COR-L47 (cell line): ENCODE results near the gene LPP.

Experiments used
- DNase-seq: peaks from one replicate; lab custom pipeline; 2025; lab: John Stamatoyannopoulos, UW

LPP gene

DNA sequence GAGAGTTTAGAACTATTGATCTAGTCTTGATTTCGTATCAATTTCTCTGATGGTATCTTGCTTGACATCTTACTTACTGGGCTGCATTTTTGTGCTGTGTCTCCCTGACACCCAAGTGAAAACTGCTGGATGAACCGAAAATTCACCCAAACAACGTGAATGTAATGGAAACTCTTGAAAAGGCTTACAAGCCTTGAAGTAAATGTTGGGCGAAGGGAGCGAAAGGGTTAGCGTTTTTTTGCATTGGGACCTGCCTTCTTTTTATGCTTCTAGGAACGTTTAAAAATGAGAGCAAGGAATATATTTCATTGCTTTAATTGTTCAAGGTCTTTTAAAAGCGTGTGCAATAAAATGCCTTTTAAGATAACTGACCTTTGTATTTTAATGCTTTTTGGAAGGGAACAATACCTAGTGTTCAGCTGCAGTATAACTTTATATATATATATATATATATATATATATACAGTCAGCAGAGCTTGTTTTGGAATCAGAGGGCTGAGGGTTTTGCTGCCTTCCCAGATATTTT is 94.1 kb downstream of the LPP start:
- no peak for DNase-seq

DNA sequence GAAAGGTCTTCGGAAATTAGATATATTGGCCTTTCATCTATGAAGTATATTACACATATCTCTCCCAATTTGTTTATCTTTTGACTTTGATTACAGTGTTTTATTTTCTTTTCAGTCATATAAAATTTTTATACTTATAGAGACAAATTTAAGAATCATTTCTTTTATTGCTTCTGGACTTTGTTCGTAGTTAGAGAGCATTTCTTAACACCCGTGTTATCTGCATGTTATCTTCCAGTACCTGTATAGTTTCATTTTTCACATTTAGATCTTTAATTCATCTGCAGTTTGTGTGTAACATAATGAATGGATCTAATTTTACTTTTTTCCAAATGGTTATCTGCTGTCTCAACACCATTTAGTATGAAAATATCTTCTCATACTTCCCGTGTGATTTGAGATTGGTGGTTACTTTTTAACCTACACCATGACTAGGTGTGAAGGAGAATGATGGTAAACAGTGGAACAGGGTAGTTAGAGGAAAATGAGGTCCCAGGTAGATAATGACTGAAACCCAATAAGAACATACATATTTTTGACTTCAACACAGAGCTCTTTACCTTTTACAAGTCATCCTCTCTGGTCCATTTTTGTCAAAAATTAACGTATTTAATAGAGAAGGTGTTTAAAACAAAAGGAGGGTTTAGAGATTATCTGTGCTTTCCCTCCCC is 99.3 kb downstream of the LPP start:
- DNase-seq: no peak

DNA sequence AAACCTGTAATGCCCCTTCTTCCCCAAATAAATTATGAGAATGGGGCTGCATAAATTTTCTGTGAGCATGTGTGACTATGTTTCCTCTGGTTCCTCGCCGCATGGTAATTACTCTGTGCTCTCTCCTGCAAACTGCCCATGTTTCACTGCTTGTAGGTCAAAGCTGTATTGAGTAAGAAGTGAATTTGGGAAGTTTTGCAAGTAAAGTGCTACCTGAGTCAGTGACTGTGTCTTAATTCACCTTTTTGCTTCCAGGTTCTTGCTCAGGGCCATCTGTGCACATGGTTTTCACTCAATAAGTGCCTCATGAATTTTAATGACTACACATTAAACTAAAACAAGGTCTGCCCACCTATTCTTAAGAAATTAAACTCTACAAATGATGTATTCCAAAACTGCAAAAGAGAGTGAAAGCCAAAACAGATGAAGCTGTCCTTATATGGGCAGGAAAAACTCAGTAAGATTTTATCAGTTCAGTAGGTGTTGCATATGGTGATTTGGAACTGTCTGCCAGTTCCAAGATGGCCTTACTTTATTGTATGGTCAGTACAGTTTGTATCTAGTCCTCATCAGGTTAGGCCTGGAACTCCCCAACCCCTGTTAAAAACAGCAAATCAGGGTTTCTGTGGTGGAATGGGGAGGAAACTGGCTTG is 100.0 kb downstream of the LPP start:
- DNase-seq: no peak

DNA sequence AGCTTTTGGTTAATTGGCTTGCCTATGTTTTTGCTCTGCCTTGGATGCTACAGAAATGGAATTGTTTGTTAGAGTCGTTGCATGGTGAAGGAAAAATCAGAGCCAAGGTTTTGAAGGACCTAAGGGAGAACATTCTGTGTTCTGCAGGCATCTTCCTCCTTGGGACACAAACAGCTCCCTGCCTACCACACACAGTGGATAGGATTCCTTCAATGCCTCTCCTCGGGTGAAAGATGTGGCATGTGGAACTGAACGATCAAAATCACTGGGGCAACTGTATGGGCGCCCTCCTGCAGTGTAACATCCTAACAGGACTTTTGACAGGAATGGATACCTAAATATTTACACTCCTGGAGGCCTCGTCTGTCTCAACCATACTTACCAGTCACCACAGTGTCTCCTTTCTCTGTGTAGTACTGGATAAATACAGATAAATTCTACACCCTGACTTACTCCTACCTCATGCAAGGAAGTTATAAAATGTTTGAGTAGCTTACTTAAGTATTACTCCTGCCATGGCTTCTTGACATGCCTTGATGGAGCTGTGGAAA is 100.6 kb downstream of the LPP start:
- DNase-seq: no peak

DNA sequence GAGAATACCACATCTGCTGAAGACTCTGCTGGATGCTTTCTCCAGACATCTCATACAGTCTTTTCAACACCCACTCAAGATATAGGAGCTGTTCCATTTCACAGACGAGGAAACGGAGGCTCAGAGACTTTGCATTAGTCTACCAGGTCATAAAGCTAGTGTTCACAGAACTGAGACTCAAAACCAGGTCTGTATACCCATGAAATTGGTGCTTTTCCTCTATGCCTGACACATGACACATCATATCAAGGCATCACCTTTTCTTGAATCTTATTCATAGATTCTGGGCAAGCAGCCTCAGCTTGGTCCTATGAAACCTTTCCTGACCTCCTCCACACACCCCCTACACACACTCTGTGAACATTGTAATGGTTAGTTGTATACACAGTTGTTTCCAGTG is 101.2 kb downstream of the LPP start:
- DNase-seq: no peak

DNA sequence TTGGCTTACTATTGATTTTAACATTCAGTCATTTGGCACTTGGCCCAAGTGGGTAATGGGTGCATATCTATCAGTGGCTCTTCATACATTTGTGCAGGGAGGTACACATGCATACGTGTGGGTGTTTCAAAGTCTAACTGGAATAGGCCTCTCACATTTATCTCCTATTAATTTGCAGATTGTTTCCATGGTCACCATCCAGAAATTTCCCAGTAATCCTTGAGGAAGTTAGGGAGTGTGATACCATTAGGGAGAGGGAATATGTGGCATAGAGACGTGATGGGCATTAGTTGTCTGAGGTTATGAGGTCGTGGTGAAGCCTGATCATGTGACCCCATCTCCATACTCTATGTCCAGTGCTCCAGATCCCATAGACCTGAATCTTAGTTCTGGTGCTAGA is 102.8 kb downstream of the LPP start:
- DNase-seq: no peak

DNA sequence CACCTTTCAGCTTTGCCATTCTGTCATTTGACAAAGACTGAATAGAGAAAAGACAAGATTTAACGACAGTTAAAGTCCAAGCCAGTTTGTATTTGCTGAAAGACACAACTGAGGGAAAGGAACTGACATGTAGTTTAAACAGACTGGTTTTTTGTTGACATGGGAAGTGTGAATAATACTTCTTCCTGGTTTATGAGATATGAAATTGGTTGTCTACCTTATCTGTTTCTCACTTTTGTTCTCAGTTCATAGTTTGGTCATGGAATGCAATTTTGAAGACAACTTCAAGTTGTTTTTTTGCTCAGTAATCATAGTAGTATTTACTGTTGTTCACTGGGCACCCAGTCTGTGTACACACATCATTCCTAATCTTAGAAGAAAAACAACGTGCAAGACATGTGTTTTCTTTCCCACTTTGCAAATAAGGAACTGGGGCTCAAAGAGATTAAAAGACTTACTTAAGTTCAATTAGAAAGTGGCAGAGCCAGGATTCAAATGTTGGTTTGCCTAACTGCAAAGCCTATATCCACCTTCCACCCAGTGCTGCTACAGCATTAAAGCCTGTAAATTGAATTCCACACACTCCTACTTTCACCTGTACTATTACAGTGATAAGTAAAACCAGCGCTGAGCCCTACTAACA is 103.5 kb downstream of the LPP start:
- no peak for DNase-seq

DNA sequence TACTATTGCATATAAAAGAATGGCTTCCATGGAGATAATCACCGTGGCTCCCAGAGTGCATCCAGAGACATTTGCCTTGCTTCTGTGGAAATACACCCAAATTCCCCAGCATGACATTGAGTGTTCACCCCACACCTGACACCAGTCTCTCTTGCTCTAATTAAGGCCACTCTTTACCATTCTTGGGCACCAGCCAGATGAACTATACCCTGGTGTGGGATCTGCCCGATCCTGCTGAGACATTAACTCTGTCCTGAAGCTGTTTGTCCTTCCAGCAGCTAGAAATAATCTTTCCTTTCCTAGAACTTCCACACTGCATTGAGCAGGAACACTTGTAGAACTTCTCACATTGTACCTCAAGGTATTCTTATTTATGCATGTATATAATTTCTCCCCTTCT is 105.2 kb downstream of the LPP start:
- no peak for DNase-seq

DNA sequence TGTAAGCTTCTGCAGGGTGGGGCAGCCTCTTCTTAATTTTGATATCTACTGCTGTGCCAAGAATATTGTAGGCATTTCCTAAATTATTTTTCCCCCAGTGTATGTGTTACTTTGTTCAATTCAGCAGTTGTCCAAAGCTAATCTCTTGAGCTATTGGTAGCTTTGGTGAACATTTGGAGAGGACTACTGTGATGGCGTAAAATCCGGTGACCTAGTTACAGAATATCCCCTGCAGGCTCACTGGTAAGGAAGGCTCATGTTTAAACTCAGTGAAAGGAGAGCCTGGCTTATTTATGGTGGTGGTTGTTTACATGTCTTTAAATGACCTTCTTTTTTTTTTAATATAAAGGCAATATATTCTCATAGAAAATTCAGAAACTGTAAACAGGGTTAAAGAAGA is 105.6 kb downstream of the LPP start:
- DNase-seq: no peak

DNA sequence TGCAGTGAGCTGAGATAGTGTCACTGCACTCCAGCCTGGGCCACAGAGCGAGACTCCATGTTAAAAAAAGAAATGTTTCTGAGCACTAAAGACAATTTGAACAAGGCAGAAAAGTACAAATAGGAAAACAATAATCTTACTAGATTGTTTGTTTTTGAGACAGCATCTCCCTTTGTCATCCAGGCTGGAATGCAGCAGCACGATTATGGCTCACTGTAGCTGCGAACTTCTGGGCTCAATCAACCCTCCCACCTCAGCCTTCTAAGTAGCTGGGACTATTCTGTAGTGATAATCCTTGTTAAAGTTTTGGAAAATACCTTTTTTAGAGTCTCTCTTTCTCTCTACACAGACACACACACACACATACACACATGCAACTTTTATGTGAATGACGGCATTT is 107.1 kb downstream of the LPP start:
- no peak for DNase-seq

DNA sequence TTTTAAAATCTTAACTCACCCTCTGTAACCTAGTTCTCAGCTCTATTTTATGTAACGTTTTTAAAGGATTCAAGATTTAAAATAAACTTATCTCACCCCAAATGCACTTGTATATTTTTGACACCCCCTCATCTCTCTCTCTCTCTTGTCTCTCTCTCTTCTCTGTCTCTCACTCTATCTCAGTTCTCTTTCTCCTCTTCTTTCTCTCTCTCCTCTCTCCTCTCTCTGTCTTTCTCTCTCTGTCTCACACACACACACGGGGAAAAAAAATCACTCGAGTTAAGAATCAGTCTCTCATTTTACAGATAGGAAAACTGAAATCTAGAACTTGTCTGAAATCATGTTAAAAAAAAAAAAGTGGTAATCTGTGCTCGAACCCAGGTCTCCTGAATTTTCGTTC is 108.5 kb downstream of the LPP start:
- DNase-seq: no peak

DNA sequence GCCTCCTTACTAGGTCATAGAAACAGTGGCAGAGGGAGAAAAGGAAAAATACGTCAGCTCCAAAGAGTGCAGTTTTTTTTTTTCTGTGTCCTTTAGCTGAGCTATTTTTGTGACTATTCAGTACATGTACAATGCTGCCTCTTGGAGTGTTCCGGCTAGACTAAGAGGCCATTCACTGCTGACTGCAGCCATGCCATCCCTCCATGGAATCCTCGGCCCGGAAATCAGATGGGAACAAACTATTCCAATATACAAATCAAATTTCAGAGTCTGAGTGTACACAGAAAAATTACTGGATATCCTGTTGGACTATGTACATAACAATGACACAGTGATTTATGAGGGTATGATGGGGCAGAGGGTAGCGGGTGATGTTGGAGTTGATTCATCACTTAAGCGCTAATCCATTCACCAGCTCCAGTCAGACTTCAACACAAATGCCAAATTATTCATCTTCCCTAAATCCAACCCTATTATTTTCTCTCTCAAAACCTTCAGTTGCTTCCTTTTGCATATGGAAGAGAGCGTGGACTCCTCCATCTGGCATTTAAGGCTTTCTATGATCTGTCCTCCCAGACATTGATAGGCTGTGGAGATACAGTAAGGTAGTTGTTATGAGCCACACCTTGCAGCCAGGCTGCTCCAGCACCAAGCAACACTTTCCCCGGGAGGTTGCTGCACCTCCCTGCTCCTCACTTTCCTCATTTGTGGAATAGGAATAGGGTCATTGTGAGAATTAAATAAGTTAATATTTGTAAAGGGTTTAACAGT is 109.1 kb downstream of the LPP start:
- no peak for DNase-seq

DNA sequence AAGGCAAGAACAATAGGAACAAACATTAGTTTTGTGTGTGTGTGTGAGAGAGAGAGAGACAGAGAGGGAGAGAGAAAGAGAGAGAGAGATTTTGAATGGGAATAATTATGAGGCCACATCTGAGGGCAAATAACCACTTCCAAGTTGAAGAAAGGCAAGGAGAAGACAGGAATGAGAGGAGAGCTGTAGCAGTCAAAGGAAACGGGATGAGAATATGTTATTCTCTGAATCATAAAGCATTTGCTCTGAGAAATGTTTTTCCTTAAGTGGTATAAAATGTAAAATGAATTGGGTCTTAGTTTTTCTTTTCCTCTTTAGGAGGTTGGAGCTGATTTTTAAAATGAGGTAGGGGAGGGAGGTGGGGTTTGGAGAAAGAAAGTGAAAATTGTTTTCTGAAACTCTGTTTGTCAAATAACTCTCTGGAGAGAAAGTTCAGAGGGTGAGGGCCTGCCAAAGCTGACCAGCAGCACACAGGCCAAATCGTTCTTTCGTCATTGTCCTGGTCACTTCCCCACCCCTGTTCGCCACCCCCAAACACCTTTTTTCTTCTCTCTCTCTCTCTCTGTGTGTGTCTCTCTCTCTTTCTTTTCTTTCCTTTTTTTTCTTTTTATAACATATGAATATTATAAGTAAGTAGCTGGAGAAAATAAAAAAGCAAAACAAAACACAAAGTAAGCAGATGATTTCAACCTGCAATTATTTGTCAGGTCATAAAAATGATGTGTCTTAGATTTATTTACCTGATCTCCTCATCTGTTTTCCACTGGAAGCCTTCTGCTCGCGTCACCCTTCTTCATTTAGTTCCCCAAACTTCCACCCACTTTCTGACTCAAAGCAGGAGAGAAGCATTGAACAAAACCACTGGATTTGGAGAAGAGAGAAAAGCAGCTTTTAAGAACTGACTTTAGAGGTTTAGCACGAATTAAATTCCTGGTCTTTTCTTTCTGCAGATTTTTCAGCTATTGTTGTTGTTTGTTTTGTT is 110.6 kb downstream of the LPP start:
- DNase-seq: no peak

DNA sequence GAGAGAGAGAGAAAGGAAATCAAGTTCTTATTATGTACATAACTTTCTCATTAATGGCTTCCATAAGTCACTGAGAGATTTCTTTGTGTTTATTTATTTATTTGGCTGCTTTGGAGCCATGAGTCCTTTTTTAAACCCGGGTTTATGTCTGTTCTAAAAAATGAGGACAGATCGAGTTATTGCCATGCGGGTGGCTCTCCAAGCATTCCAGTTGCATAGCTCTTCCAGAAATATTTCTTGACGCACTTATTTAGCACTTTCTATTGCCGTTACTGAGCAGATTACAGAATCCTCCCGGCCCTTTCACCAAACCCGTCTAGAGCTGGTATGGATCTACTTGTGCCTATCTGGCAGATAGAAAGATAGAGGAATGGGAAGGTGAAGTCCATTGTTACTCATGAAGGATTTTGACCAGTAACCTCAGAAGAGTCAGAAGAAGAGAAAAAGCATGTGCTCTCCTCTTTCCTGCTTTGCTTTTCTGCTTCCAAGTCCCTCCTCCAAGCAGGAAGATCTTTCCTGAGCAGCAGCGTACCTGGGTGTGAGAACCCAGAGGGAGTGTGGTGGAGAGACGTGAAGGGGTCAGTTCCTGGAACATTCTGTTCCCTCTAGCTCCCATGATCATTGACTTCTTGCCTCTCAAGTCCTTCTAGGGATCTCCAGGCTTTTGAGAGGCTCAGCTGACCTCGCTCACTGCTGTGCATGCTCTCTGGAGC is 112.8 kb downstream of the LPP start:
- DNase-seq: no peak

DNA sequence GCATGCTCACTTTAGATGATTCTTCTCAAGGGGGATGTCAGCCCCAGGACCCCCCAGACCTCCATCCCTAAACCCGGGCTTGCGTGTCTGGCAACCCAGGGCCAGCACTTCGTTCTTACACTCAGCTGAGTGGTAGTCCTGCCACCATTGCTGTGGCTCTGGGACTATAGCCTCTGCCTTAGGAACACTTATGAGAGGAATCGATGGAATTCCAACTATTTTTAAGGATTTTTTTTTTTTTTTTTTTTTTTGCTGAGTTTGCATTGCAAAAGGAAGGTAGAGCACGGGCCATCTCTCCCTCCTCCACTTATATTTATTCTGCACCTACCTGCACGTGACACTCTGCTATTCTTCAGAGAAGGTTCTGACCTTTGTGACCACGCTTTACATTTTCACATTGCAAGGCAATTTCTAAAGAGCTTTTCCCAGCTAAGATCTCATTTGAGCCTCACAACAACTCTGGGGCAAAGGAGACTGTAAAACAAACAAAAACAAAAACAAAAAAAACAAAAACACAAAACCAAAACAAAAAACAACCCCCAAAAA is 113.9 kb downstream of the LPP start:
- DNase-seq: no peak

DNA sequence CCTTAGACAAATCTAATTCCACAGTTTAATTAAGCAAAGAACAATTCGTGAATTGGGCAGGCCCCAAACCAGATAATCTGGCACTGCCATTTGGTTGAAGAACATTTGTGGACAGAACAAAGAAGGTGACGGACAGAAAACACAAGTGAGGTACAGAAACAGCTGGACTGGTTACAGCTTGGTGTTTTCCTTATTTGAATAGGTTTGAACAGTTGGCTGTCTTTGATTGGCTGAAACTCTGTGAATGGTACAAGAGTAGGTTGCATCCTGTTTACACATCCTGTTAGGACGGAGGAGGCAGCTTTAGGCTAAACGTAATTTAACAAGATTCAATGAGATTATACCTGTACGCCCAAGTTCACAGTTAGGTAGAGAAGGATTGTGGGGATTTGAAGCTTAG is 114.4 kb downstream of the LPP start:
- no peak for DNase-seq

DNA sequence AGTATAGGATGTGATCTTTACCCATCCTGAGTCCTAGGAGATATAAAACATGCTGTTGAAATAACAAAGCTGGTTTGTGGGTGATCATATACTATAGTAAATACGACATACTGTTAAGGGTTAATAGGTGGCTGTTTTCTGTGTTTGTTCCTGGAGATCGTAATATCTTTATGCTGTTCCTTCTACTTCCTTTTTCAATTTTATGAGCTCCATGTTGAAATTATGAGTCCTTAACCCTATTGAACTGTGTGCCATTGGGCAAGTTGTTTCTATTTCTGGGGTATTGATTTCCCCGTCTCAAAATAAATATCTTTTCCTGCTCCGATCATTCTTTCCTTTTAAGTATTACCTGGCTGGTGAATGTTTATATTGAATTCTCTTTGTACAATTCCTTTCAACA is 115.1 kb downstream of the LPP start:
- no peak for DNase-seq

DNA sequence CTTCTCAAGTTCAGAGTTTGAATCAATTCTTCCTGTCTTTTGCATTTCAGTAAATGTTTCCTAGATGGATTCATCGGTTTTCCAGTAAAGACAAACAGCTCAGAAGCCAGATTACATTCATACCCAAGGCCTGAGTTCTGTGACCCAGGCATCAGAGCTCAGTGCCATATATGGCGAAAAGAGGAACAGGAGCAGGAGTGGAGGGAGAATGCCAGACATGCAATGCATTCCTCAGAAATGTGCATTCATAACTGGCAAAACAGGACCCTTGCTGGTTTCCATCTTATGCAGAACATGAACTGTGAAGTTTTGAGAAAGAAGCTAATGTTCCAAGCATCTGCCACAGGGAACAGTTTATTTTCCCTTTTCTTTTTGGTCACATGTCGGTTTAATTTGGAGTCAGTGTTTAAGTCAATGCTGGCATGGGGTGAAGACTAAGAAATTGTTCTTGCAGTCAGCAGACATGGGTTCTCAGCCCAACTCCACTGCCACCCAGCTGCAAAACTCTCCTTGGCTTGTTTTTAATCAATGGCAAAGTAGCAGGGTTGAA is 116.5 kb downstream of the LPP start:
- no peak for DNase-seq

DNA sequence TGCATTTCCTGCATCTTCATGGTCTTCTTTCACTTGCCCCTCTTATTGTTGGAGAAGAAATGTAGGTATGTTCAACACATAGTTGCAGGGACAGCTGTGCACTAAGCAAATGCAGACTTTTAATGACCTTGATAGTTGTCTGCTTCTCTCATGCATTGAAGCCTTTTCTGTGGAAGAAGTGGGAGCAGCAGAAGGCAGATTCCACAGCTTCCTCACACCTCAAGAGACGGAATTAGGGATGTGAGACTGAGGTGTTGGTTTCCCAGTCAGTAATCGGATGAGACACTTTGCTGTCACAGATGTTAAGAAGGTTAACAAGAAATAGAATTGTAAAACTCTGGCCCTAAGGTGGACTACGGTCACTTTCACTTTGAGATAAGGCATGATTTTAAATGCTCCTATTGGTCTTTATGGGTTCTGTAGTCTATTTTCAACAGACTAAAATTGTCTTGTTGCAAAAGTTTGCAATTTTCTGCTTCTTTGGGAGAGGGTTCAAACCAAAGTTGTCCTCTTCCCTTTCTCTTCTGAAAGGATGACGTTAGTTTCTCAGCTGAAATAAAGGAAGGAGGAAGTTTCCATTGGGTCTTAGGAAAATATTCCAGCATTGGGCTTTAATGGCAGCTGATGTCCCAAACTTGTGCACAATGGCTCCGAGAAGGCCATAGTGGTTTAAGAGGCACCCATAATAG is 117.4 kb downstream of the LPP start:
- DNase-seq: no peak
